Renal cortex interstitium (tissue), 11 donors: ENCODE data around the gene PCDH12. TPM values are rescaled to one million over a fixed set of nuclear protein-coding genes. Genes with fewer than 3 reads are reported as not detected.

Experiments
- DNase-seq, 11 donors: peaks; one replicate each; pipeline ENCODE4 v3.0.0-alpha.2; 2013; ENCODE audit warnings: low read depth in 9 of 11, low spot score in 4 of 11; ENCODE audit errors: extremely low read depth in 1 of 11
- polyA plus RNA-seq, 3 donors: library from polyadenylated mRNA; unstranded; fragments of 120-200 nt; gene quantifications; one replicate each; pipeline ENCODE4 v1.2.1, GENCODE V29; 2013; ENCODE audit not compliant: insufficient read length in 3 of 3

The PCDH12 gene
- polyA plus RNA-seq, 3 donors = 14.2 to 17.5 (median 15.5) TPM

DNA sequence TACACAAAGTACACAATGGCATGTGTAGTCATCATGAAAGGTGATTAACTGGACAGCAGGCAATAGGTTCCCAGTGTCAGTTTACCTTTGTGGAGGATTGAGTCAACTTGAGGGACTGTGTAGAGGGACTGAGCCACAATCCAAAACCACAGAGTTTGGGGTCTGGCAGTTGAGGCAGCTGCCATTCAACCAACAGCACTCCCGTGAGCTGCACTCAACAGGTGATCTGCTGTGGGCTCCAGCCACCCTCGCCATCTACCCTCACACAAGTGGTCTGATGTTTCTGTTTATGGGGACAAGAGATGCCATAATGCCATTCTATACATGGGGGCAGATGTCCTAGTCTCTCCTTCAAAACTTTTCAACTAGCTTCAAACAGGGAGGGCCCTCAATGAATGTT, 37.2 kb downstream of the PCDH12 start:
- DNase-seq = no peak

GRCh38 chr5:141919218-141920119, 38.5 kb downstream of the PCDH12 start:
- no peak for DNase-seq

DNA sequence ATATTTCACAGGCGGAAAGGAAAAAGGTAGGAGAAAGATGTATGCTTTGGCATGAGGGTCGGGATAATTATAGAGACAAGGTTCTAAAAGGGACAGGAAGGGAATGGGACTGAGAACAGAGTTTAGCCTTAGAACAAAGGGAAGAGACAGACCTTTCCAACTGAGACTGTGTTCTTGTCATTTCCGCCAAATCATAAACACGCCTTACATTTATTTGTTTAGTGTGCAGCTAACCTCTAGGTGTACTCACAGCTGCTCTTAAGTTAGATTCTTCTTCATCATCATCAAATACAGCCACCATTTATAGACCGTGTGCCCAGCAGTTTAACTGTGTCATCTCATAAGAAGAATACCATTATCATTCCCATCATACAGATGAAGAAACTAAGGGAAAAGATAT, 40.2 kb downstream of the PCDH12 start:
- DNase-seq = no peak

DNA sequence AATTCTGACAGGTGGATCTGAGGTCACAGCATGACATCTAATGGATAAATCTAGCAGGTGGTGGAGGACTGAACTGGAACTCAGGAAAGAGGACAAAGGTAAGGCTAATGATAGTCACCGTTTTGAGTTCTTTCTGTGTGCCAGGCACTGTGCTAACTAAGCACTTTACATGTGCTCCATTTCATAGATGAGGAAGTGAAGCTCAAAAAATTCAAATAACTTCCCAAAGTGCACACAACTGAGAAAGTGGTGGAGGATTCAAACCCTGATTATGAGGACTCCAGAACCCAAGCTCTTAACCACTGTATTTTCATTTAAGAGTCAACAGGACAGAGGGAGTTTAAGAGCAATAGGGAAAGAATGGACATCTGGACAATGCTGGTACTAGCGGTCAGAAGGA, 41.5 kb downstream of the PCDH12 start:
- DNase-seq = no peak

GRCh38 chr5:141915881-141916336, 42.1 kb downstream of the PCDH12 start:
- no peak for DNase-seq

DNA sequence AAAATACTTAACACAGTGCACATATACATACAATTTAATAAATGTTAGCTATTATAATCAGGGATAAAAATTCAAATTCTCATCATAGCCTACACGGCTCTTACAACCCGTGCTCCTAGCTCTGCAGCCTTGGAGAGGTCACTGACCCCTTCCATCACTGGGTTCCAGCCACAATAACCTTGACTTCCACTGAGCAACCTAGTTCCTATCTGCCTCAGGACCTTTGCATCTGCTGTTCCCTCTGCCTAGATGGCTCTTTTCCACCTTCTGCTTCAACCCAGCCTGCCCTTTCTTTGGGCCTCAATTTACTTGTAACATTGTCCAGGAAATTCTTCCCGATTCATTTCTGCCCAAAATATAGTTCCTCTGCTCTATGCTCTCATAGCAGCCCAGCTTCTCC, 43.2 kb downstream of the PCDH12 start:
- DNase-seq = no peak

DNA sequence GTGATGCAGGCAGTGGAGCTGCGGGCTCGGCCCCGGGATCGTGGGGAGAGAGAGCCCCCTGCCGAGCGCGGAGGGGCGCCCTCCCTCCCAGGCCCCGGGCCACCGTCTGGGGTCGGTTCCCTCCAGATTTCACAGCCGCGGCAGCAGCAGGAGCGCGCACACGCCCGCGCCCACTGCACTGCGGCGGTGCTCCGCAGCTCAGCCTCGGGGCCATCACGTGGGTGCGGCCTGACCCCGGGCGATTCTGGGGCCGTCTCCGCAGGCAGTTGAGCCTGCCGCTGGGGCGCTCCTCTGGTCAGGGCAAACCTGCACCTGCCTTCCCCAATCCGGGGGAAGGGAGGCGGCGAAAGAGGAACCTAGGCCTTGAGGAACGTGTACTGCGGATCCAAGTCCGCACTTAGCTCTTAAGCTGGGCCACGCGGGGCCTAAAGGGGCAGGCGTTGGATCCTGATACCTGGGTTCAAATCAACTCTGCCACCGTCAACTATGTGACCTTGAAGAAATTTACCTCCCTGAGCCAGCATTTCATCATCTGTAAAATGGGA, 43.7 kb downstream of the PCDH12 start:
- DNase-seq = peak in 6 of 11 donors; percentile 18 to 40 (median 32)

DNA sequence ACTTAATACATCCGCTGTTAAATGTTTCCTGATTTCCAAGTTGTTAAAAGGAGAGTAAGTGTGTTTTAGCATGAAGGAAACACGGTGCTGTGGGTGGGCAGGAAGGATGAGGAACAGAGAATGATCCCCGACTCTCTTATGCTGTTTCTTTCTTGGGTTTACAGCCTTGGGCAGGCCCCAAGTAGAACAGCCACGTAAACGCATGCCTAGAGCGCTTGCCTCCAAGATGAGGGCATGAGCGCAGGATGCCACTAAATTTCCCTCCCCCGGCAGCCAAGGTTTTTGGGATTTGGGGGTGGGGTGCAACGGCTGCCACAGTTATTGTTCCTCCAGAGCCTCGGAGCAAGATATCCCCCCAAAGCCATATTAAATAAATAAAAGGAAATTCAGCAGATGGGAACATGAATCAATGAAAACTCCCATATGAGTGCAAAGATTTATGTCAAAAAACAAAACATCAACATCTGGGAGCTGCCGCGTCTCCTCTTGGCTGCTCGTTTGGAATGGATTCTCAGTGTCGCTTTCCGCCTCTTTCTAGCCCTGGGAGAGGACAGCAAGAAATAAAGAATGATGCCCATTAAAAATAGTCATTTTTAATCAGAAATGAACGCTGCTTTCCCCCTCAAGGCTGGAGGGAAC, 44.3 kb downstream of the PCDH12 start:
- DNase-seq = peak in 5 of 11 donors; percentile 7 to 34 (median 33)

GRCh38 chr5:141910271-141910673, 47.7 kb downstream of the PCDH12 start:
- DNase-seq = no peak

GRCh38 chr5:141909212-141909611, 48.8 kb downstream of the PCDH12 start:
- no peak for DNase-seq

GRCh38 chr5:141908796-141909195, 49.2 kb downstream of the PCDH12 start:
- no peak for DNase-seq

DNA sequence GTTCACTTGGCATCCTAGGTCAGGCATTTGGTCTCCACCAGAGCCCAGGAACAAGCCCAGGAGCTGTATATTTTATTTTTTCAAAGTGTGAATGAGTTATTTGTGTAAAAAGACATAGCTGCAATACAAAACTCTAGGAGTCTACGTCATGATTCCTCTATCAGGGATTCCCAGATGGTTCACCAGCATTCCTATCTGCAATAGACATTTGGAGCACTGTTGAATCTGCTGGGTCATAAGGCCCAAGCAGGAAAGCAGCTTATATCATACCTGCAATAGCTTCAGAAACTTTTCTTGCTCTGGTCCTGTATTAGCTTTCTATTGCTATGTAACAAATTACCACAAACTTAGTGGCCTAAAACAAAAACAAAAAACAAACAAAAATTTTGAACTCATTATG, 51.0 kb downstream of the PCDH12 start:
- DNase-seq = no peak

DNA sequence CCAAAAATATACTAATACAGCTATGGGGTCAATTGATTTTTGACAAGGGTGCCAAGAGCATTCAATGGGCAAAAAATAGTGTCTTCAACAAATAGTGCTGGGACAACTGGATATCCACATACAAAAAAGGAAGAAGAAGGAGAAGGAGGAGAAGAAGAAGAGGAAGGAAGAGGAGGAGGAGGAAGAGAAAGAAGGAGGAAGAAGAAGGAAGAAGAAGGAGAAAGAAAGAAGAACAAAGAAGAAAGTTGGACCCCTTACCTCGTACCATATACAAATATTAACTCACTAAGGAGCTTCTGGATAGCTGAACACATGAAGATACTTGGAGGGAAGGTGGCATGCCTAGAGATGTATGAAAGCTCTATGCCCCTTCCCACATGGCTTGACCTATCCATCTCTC, 51.5 kb downstream of the PCDH12 start:
- no peak for DNase-seq

- DNase-seq = no peak
Measured at GRCh38 chr5:141904551-141904950, 53.5 kb downstream of the PCDH12 start.

DNA sequence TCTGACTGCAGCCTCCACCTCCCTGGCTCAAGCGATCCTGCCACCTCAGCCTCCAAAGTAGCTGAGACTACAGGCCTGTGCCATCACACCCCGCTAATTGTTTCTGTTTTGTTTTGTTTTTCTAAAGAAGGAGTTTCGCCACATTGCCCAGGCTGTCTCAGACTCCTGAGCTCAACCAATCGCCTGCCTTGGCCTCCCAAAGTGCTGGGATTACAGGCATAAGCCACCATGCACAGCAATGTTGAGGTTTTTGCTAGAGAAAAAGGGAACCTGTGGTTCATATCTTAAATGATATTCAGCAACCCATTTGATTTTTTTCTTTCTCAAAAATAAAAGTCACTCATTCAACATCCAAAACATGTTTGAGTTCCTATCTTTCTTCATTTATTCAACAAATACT, 54.7 kb downstream of the PCDH12 start:
- DNase-seq = no peak

DNA sequence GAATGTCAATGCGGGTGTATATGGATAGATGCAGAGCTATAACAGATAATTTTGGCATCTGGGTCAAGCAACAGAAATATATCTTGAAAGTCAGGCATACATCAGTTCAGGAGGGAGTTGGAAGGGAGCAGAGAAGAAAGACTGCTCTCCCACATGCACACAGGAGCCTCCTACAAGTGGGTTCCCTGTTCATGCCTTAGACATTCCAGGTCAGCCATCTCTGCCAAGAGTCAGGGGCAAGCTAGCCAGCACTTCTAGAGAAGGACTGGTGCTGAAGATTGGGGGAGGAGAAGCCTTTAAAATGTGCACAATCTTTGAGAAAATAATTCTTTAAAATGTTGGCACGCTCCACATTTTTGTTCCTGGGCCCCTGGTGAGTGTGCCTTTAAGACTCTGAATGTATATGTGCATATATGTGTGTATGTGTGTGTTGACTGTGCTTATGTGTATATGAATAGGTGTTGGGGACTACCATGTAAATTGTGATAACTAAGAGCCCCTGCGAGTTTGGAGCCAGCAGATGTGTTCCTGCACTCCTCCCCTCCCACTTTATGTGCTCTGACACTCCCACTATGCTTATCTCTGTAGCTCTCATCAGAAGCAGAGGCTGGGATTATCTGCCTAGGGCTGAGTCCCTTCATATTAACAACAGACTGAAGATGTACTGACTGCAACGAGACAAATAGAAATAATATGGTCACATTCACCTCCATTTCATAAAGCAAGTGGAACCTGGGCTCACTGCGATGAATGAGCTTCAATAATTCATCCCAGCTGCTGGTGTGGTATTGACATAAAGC, 55.8 kb downstream of the PCDH12 start:
- no peak for DNase-seq

GRCh38 chr5:141898448-141899049, 59.5 kb downstream of the PCDH12 start:
- DNase-seq = no peak

- DNase-seq = no peak
Measured at GRCh38 chr5:141897425-141897824, 60.6 kb downstream of the PCDH12 start.
